B cell (primary cell): ENCODE results near the gene C4A. TPM values are rescaled to one million over a fixed set of nuclear protein-coding genes. Genes with fewer than 3 reads are reported as not detected.

Source experiments
- ATAC-seq: fragments of 200-7000 bp; cut with Tn5 transposase; one replicate; pipeline ENCODE4 v1.10.0; 2021; ENCODE audit warnings: low read depth, mild to moderate bottlenecking, moderate number of reproducible peaks, moderate library complexity
- CTCF ChIA-PET: fragments of 350-600 bp; sonication (Branson Sonifier 250); formaldehyde crosslinking; loops from one replicate; lab custom pipeline; 2021; ENCODE audit warnings: antibody characterized with exemption, inconsistent platforms; lab: Charles Lee
- POLR2A ChIA-PET: fragments of 350-600 bp; sonication (Branson Sonifier 250); formaldehyde crosslinking; loops from one replicate; lab custom pipeline; 2021; ENCODE audit warnings: antibody characterized with exemption; lab: Charles Lee
- DNase-seq: peaks from one replicate; pipeline ENCODE4 v3.0.0; 2013
- H2AFZ ChIP-seq: 2 replicates; pipeline ENCODE4 v1.6.1; 2012; ENCODE audit warnings: mild to moderate bottlenecking, low read depth, low read length; ENCODE audit not compliant: insufficient read depth, poor library complexity, severe bottlenecking
- H3K27ac ChIP-seq, 2 donors: 1 replicate in 1 of 2; 2 replicates in 1 of 2; pipeline ENCODE4 v1.5.1; 2012 to 2013; ENCODE audit warnings: low read length in 2 of 2, mild to moderate bottlenecking in 2 of 2, moderate library complexity in 1 of 2
- H3K27me3 ChIP-seq, 4 experiments: fragments of 200-600 bp in 1 of 4; sonication (generic) in 1 of 4; replicated peaks in 1 of 4; 1 replicate in 2 of 4; 2 replicates in 2 of 4; pipeline versions ENCODE4 v1.6.1 to v1.7.0; 2013 to 2016; ENCODE audit warnings: low read length in 3 of 4, mild to moderate bottlenecking in 2 of 4, mixed read lengths in 1 of 4, moderate library complexity in 1 of 4; ENCODE audit not compliant: insufficient read depth in 4 of 4, control insufficient read depth in 3 of 4; ENCODE audit errors: control extremely low read depth in 1 of 4
- H3K36me3 ChIP-seq, 2 experiments: replicated peaks in 1 of 2; 1 replicate in 1 of 2; 2 replicates in 1 of 2; pipeline versions ENCODE4 v1.6.1 to v1.7.1; 2013; ENCODE audit warnings: low read length in 1 of 2; ENCODE audit not compliant: insufficient read depth in 2 of 2, control insufficient read depth in 1 of 2; ENCODE audit errors: control extremely low read depth in 1 of 2, extremely low read depth in 1 of 2
- H3K4me1 ChIP-seq, 2 donors: fragments of 200-600 bp in 1 of 2; sonication (generic) in 1 of 2; 1 replicate in 1 of 2; 2 replicates in 1 of 2; pipeline versions ENCODE4 v1.5.1 to v1.6.1; 2013 to 2017; ENCODE audit warnings: low read length in 2 of 2; ENCODE audit not compliant: control insufficient read depth in 2 of 2, insufficient read depth in 2 of 2
- H3K4me2 ChIP-seq: replicated peaks from 2 replicates; pipeline ENCODE3; 2012; ENCODE audit warnings: mild to moderate bottlenecking, low read depth, low read length; ENCODE audit not compliant: poor library complexity, severe bottlenecking
- H3K4me3 ChIP-seq, 5 experiments: fragments of 200-600 bp in 1 of 5; sonication (generic) in 1 of 5; 1 replicate in 3 of 5; 2 replicates in 2 of 5; pipeline versions ENCODE4 v1.5.1 to v1.7.0; 2011 to 2016; ENCODE audit warnings: low read length in 4 of 5, mild to moderate bottlenecking in 4 of 5, low read depth in 2 of 5, control low read depth in 1 of 5, moderate library complexity in 1 of 5; ENCODE audit not compliant: insufficient read depth in 1 of 5; ENCODE audit errors: control extremely low read depth in 1 of 5, extremely low read depth in 1 of 5
- H3K79me2 ChIP-seq: fragments of 200-600 bp; sonication (generic); one replicate; pipeline ENCODE4 v1.6.0; 2016; ENCODE audit warnings: low read length; ENCODE audit not compliant: control insufficient read depth, insufficient read depth
- H3K9ac ChIP-seq: fragments of 200-600 bp; sonication (generic); 2 replicates; pipeline ENCODE4 v1.6.1; 2017; ENCODE audit warnings: mild to moderate bottlenecking, low read length, moderate library complexity
- H3K9me3 ChIP-seq, 3 donors: one replicate each; pipeline versions ENCODE4 v1.6.1 to v1.7.1; 2013; ENCODE audit warnings: low read length in 2 of 3; ENCODE audit not compliant: control insufficient read depth in 2 of 3, insufficient read depth in 1 of 3; ENCODE audit errors: control extremely low read depth in 1 of 3
- H4K20me1 ChIP-seq: 2 replicates; pipeline ENCODE4 v1.6.0; 2012; ENCODE audit warnings: mild to moderate bottlenecking, low read length; ENCODE audit not compliant: insufficient read depth, control insufficient read depth, poor library complexity, severe bottlenecking
- H3K27ac Mint-ChIP-seq: one replicate; pipeline ENCODE4 v1.8.0; 2021; ENCODE audit warnings: mixed read lengths
- H3K27me3 Mint-ChIP-seq: one replicate; pipeline ENCODE4 v1.8.0; 2021; ENCODE audit warnings: mixed read lengths
- H3K4me1 Mint-ChIP-seq: one replicate; pipeline ENCODE4 v1.8.0; 2021; ENCODE audit warnings: mixed read lengths
- H3K4me3 Mint-ChIP-seq: one replicate; pipeline ENCODE4 v1.8.0; 2021; ENCODE audit warnings: mixed read lengths
- H3K9me3 Mint-ChIP-seq: one replicate; pipeline ENCODE4 v1.8.0; 2022; ENCODE audit warnings: mixed read lengths; ENCODE audit not compliant: insufficient read depth
- EZH2 ChIP-seq: IDR thresholded peaks from 2 replicates; pipeline ENCODE4 v1.6.1; 2012; ENCODE audit warnings: borderline replicate concordance, low read depth, mild to moderate bottlenecking, moderate library complexity, low read length; ENCODE audit not compliant: insufficient read depth, poor library complexity, severe bottlenecking
- WGBS: methylation state at CpG from one replicate; pipeline ENCODE4 v1.1.5; 2013; ENCODE audit warnings: missing lambda C conversion rate; ENCODE audit not compliant: insufficient coverage; 5-methylcytosine and 5-hydroxymethylcytosine counted together
- intact Hi-C: fragments of 100-400 bp; cut with micrococcal nuclease; formaldehyde crosslinking; loops from one replicate; pipeline ENCODE4 v1.10.0; 2022
- polyA plus RNA-seq: library from polyadenylated mRNA; depleted of rRNA; stranded (reverse); fragments of >200 nt; gene quantifications from 2 replicates; pipeline ENCODE4 v1.2.3, GENCODE V29; 2012
- total RNA-seq, 2 donors: library from RNA; stranded (reverse); fragments of 120-200 nt in 1 of 2; gene quantifications; 1 replicate in 1 of 2; 2 replicates in 1 of 2; pipeline versions ENCODE4 v1.2.3 to v1.2.4, GENCODE V29; 2013 to 2022
- TF ChIP-seq, protein P1 (sequence below): fragments of 200-600 bp; IDR thresholded peaks from one replicate; pipeline ENCODE4 v1.8.0; 2022; ENCODE audit warnings: antibody characterized with exemption, mild to moderate bottlenecking

The C4A gene
- total and polyA plus RNA-seq, 2 donors (not counting 1 experiment from before 2014, with no cell fraction given): 9.9 to 10.5 TPM

DNA sequence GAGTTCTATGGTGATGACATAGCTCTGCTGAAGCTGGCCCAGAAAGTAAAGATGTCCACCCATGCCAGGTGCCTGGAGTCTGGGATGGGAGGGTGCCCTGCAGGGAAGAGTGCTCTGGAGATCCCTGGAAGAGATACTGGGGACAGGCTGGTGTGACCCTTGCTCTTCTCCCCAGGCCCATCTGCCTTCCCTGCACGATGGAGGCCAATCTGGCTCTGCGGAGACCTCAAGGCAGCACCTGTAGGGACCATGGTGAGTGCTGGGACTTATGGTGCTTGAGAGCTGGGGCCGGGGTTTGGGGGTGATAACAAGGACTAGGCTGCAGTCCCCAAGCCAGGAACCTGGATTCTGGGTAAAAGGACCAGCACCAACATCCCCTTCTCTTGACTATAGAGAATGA, 38.1 kb upstream of the C4A start:
- no peak overlapping the region for H2AFZ ChIP-seq
- CTCF ChIA-PET: interaction anchor here (3.2 kb wide), 1 partner anchor 9 kb away, joined by 11 read pairs; no protein-coding TSS in a partner anchor
- H3K4me1 ChIP-seq: no peaks in the 10 kb centered on the region
- H3K9me3 ChIP-seq: no peaks in the 10 kb centered on the region
- TF ChIP-seq, protein P1, sequence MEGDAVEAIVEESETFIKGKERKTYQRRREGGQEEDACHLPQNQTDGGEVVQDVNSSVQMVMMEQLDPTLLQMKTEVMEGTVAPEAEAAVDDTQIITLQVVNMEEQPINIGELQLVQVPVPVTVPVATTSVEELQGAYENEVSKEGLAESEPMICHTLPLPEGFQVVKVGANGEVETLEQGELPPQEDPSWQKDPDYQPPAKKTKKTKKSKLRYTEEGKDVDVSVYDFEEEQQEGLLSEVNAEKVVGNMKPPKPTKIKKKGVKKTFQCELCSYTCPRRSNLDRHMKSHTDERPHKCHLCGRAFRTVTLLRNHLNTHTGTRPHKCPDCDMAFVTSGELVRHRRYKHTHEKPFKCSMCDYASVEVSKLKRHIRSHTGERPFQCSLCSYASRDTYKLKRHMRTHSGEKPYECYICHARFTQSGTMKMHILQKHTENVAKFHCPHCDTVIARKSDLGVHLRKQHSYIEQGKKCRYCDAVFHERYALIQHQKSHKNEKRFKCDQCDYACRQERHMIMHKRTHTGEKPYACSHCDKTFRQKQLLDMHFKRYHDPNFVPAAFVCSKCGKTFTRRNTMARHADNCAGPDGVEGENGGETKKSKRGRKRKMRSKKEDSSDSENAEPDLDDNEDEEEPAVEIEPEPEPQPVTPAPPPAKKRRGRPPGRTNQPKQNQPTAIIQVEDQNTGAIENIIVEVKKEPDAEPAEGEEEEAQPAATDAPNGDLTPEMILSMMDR: no peak
- no peak for TF ChIP-seq EZH2
- no peak overlapping the region for H3K27ac ChIP-seq
- H3K79me2 ChIP-seq: no peaks in the 10 kb centered on the region
- H3K4me3 ChIP-seq: no peak overlapping the region
- H3K4me2 ChIP-seq: no peak overlapping the region
- H3K27me3 ChIP-seq: peaks cover 0 to 26% (median 5%) of the 10 kb centered on the region in 4 experiments
- ATAC-seq (no peak), DNase-seq (no peak)
- WGBS: 89% methylated on average over 3 of the region's 3 CpGs
- no peak overlapping the region for H3K27ac Mint-ChIP-seq
- POLR2A ChIA-PET: no interaction called here
- intact Hi-C loops: no loop called here
- H3K4me3 Mint-ChIP-seq: no peak overlapping the region
- no peaks in the 10 kb centered on the region for H4K20me1 ChIP-seq
- H3K4me1 Mint-ChIP-seq: no peaks in the 10 kb centered on the region
- H3K36me3 ChIP-seq: no peaks in the 10 kb centered on the region
- no peak overlapping the region for H3K9ac ChIP-seq
- no peaks in the 10 kb centered on the region for H3K9me3 Mint-ChIP-seq
- peaks cover 18% of the 10 kb centered on the region for H3K27me3 Mint-ChIP-seq

DNA sequence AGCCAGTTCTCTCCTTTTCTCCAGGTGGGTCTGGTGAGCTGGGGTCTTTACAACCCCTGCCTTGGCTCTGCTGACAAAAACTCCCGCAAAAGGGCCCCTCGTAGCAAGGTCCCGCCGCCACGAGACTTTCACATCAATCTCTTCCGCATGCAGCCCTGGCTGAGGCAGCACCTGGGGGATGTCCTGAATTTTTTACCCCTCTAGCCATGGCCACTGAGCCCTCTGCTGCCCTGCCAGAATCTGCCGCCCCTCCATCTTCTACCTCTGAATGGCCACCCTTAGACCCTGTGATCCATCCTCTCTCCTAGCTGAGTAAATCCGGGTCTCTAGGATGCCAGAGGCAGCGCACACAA, 36.7 kb upstream of the C4A start:
- Mint-ChIP-seq H3K4me1 (no peaks in the 10 kb centered on the region), H3K4me3 (no peak overlapping the region), H3K9me3 (no peaks in the 10 kb centered on the region), H3K27ac (no peak overlapping the region), H3K27me3 (peaks cover 18% of the 10 kb centered on the region)
- Histone ChIP-seq H3K4me1 (no peaks in the 10 kb centered on the region), H3K9me3 (no peaks in the 10 kb centered on the region), H3K27ac (no peak overlapping the region), H3K79me2 (no peaks in the 10 kb centered on the region), H2AFZ (no peak overlapping the region), H3K4me3 (no peak overlapping the region), H3K36me3 (no peaks in the 10 kb centered on the region), H3K27me3 (peaks cover 0 to 26% (median 5%) of the 10 kb centered on the region in 4 experiments), H3K9ac (no peak overlapping the region), H4K20me1 (no peaks in the 10 kb centered on the region), H3K4me2 (no peak overlapping the region)
- DNase-seq (no peak), ATAC-seq (no peak)
- TF ChIP-seq, protein P1: no peak
- TF ChIP-seq EZH2: no peak
- ChIA-PET CTCF (no interaction called here), POLR2A (no interaction called here)
- intact Hi-C loops: no loop called here
- 91% methylated on average over 9 of the region's 9 CpGs for WGBS
